HepG2 (cell line): Measurements from ENCODE around the gene PLS1. TPM values are rescaled to one million over a fixed set of nuclear protein-coding genes. Genes with fewer than 3 reads are reported as not detected.

Experiments
- ATAC-seq: fragments of 200-7000 bp; cut with Tn5 transposase; 3 replicates; pipeline ENCODE4 v1.9.1; 2020; ENCODE audit warnings: mild to moderate bottlenecking, moderate library complexity
- BruUV-seq: library from RNA; stranded (reverse); fragments of 400-500 nt; replicated peaks from 2 replicates; lab custom pipeline; 2021; lab: Mats Ljungman, UMichigan
- CTCF ChIA-PET: fragments of 300-600 bp; formaldehyde crosslinking; extraction: SDS; loops from one replicate; lab custom pipeline; 2021; ENCODE audit warnings: low total read pairs, inconsistent platforms, low intra/inter-chr PET ratio; lab: Yijun Ruan, JAX
- POLR2A ChIA-PET: fragments of 350-600 bp; sonication (Branson Sonifier 250); formaldehyde crosslinking; loops from one replicate; lab custom pipeline; 2020; ENCODE audit warnings: antibody characterized with exemption, inconsistent platforms; lab: Yijun Ruan, JAX
- DNase-seq: peaks from one replicate; pipeline ENCODE4 v3.0.0-alpha.2; 2015; ENCODE audit warnings: low spot score
- FAIRE-seq: peaks from 3 replicates; lab custom pipeline; 2011; peaks lifted over from hg19 to GRCh38; lab: Jason Lieb, UNC
- H2AFZ ChIP-seq: one replicate; pipeline ENCODE4 v1.6.1; 2011; ENCODE audit warnings: low read length, inconsistent platforms
- H3K27ac ChIP-seq: fragments of 300-600 bp; 3 replicates; pipeline ENCODE4 v1.8.0; 2011; ENCODE audit warnings: mixed run types, mild to moderate bottlenecking, mixed read lengths, low read length, inconsistent platforms; ENCODE audit not compliant: insufficient read depth; ENCODE audit errors: extremely low read length
- H3K27me3 ChIP-seq, 2 experiments: fragments of 200-600 bp in 1 of 2; 2 replicates in 1 of 2; 3 replicates in 1 of 2; pipeline versions ENCODE4 v1.6.0 to v1.8.0; 2011; ENCODE audit warnings: low read length in 2 of 2, mild to moderate bottlenecking in 2 of 2, moderate library complexity in 2 of 2, inconsistent platforms in 1 of 2; ENCODE audit not compliant: insufficient read depth in 2 of 2, control insufficient read depth in 1 of 2
- H3K36me3 ChIP-seq, 2 experiments: fragments of 200-600 bp in 1 of 2; replicated peaks in 1 of 2; 2 replicates in 1 of 2; 3 replicates in 1 of 2; pipeline versions ENCODE4 v1.5.1 to v1.8.0; 2011; ENCODE audit warnings: low read length in 2 of 2, inconsistent platforms in 1 of 2; ENCODE audit not compliant: insufficient read depth in 2 of 2, control insufficient read depth in 1 of 2
- H3K4me1 ChIP-seq: 2 replicates; pipeline ENCODE4 v1.5.1; 2012; ENCODE audit warnings: low read length, inconsistent platforms; ENCODE audit not compliant: insufficient read depth
- H3K4me2 ChIP-seq: 2 replicates; pipeline ENCODE4 v1.6.0; 2011; ENCODE audit warnings: low read depth, low read length, inconsistent platforms
- H3K4me3 ChIP-seq, 3 experiments: fragments of 200-600 bp in 1 of 3; sonication (generic), shearing (Covaris generic) in 1 of 3; replicated peaks in 1 of 3; 2 replicates each; pipeline ENCODE4 v1.5.1; 2011 to 2016; ENCODE audit warnings: low read length in 3 of 3, inconsistent platforms in 2 of 3, low read depth in 2 of 3, mild to moderate bottlenecking in 2 of 3, control low read depth in 1 of 3, mixed read lengths in 1 of 3; ENCODE audit not compliant: insufficient read depth in 1 of 3
- H3K79me2 ChIP-seq: one replicate; pipeline ENCODE4 v1.6.1; 2011; ENCODE audit warnings: low read length, inconsistent platforms; ENCODE audit not compliant: insufficient read depth
- H3K9ac ChIP-seq: 2 replicates; pipeline ENCODE4 v1.6.0; 2011; ENCODE audit warnings: mild to moderate bottlenecking, low read depth, low read length, inconsistent platforms; ENCODE audit not compliant: insufficient read depth
- H3K9me3 ChIP-seq: 2 replicates; pipeline ENCODE4 v1.5.1; 2012; ENCODE audit warnings: mild to moderate bottlenecking, low read length
- H4K20me1 ChIP-seq: 2 replicates; pipeline ENCODE4 v1.6.0; 2011; ENCODE audit warnings: inconsistent platforms, mild to moderate bottlenecking, low read length, moderate library complexity; ENCODE audit not compliant: insufficient read depth
- ELF3 ChIP-seq: IDR thresholded peaks from 2 replicates; pipeline ENCODE4 v1.6.1; 2016; ENCODE audit warnings: missing genetic modification reagents, missing compliant biosample characterization
- NBN ChIP-seq: fragments of 450-650 bp; conservative IDR thresholded peaks from 2 replicates; pipeline ENCODE4 v1.6.1; 2017
- SMC3 ChIP-seq: IDR thresholded peaks from 2 replicates; pipeline ENCODE4 v1.6.1; 2011; ENCODE audit warnings: low read length, improper control_type of control experiment
- SP5 ChIP-seq: IDR thresholded peaks from 2 replicates; pipeline ENCODE4 v1.6.1; 2016; ENCODE audit warnings: low read depth, borderline replicate concordance
- ZNF414 ChIP-seq: sonication (generic); formaldehyde crosslinking; IDR thresholded peaks from 2 replicates; pipeline ENCODE4 v1.5.0; 2020; ENCODE audit warnings: missing genetic modification reagents
- ZNF569 ChIP-seq: sonication (generic); formaldehyde crosslinking; IDR thresholded peaks from 2 replicates; pipeline ENCODE4 v1.5.0; 2020; ENCODE audit warnings: mild to moderate bottlenecking, missing genetic modification reagents, moderate library complexity, borderline replicate concordance
- ZNF607 ChIP-seq: sonication (generic); formaldehyde crosslinking; IDR thresholded peaks from 2 replicates; pipeline ENCODE4 v1.5.1; 2020; ENCODE audit warnings: missing genetic modification reagents, mild to moderate bottlenecking, borderline replicate concordance
- ZNF766 ChIP-seq: sonication (generic); formaldehyde crosslinking; IDR thresholded peaks from 2 replicates; pipeline ENCODE4 v1.5.0; 2020; ENCODE audit warnings: missing genetic modification reagents, borderline replicate concordance
- WGBS: methylation state at CpG from one replicate; pipeline ENCODE4 v1.1.6; 2017; ENCODE audit warnings: low lambda C conversion rate; 5-methylcytosine and 5-hydroxymethylcytosine counted together
- in situ Hi-C: cut with HindIII; loops from 2 replicates; pipeline ENCODE4 v1.10.0; 2017; ENCODE audit warnings: low pct_unique_long_range_greater_than_20kb; ENCODE audit not compliant: extremely low pct_ligation_motif_present
- intact Hi-C: fragments of 100-400 bp; cut with micrococcal nuclease; formaldehyde crosslinking; loops from one replicate; pipeline ENCODE4 v1.10.0; 2022; ENCODE audit not compliant: unreplicated experiment
- polyA plus RNA-seq, 8 experiments: library from polyadenylated mRNA; depleted of rRNA in 3 of 8; stranded (reverse) in 7 of 8; unstranded in 1 of 8; fragments of >200 nt; fragmentation: Illumina TruSeq in 4 of 8; extraction: Trizol in 4 of 8; gene quantifications; 2 replicates each; pipeline versions ENCODE4 v1.2.1 to v1.2.3, GENCODE V29; 2011 to 2016; ENCODE audit warnings: low read depth in 4 of 8, missing spikeins in 1 of 8, mixed read lengths in 1 of 8; ENCODE audit not compliant: insufficient read depth in 1 of 8
- total RNA-seq, 5 experiments: library from RNA; depleted of rRNA; stranded (reverse); fragments of >200 nt; fragmentation: Illumina TruSeq; extraction: Trizol; gene quantifications; 2 replicates each; pipeline ENCODE4 v1.2.3, GENCODE V29; 2016; ENCODE audit warnings: low read depth in 1 of 5
- TF ChIP-seq, protein P1 (sequence below): sonication (generic); formaldehyde crosslinking; IDR thresholded peaks from 2 replicates; pipeline ENCODE4 v1.9.0; 2022; ENCODE audit warnings: missing genetic modification reagents, mild to moderate bottlenecking, borderline replicate concordance
- TF ChIP-seq, protein P2 (sequence below): sonication (generic); formaldehyde crosslinking; IDR thresholded peaks from 2 replicates; pipeline ENCODE4 v1.8.0; 2022; ENCODE audit warnings: low read depth, missing genetic modification reagents
- TF ChIP-seq, protein P3 (sequence below): sonication (generic); formaldehyde crosslinking; IDR thresholded peaks from 2 replicates; pipeline ENCODE4 v1.5.0; 2020; ENCODE audit warnings: mild to moderate bottlenecking, missing genetic modification reagents

Gene PLS1
- total and polyA plus RNA-seq, 2 of the 13 experiments (the other 11 are each of a cell fraction or from before 2014, with no cell fraction given), result 11.2 to 21.1 TPM

GRCh38 chr3:142636050-142636449 is 39.9 kb downstream of the PLS1 start:
- Histone ChIP-seq H3K9me3 (no peaks in the 10 kb centered on the region), H3K36me3 (no peaks in the 10 kb centered on the region), H3K9ac (no peak overlapping the region), H3K79me2 (no peaks in the 10 kb centered on the region), H3K27ac (no peak overlapping the region), H3K4me2 (no peak overlapping the region), H4K20me1 (no peaks in the 10 kb centered on the region), H2AFZ (no peak overlapping the region), H3K27me3 (no peaks in the 10 kb centered on the region), H3K4me1 (peaks cover 8% of the 10 kb centered on the region; the same call in 1 of the 2 replicates), H3K4me3 (no peak overlapping the region)
- POLR2A ChIA-PET, result no interaction called here
- intact Hi-C loops (no loop called here), in situ Hi-C loops (no loop called here)
- no TSS peak for BruUV-seq
- ATAC-seq, result no peak
- no peak for FAIRE-seq
- no peak for TF ChIP-seq ZNF766 (CRISPR knock-in tag)
- TF ChIP-seq SMC3, result no peak
- TF ChIP-seq NBN, result no peak
- no peak for TF ChIP-seq ZNF569
- no peak for TF ChIP-seq ELF3 (CRISPR knock-in tag)
- no peak for TF ChIP-seq ZNF607
- CTCF ChIA-PET, result no interaction called here
- DNase-seq, result no peak

DNA sequence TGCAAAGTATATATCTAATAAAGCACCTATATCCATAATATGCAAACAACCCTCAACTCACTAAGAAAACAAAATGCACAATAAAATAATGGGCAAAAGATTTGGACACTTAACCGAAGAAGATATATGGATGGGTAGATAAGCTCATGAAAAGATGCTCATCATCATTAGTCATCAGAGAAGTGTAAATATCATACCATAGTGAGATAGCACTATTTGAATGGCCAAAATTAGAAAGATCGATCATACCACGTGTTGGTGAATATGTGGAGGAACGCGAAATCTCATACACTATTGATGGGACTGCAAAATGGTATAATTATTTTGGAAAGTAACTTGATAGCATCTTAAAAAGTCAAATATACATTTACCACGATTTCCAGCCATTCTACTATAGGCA is 40.5 kb downstream of the PLS1 start:
- no peak for ATAC-seq
- no peak for DNase-seq
- CTCF ChIA-PET, result no interaction called here
- WGBS, result 91% methylated on average over 6 of the region's 6 CpGs
- POLR2A ChIA-PET, result no interaction called here
- no peaks in the 10 kb centered on the region for H3K9me3 ChIP-seq
- intact Hi-C loops (no loop called here), in situ Hi-C loops (no loop called here)
- no peak overlapping the region for H3K4me2 ChIP-seq
- H4K20me1 ChIP-seq, result no peaks in the 10 kb centered on the region
- FAIRE-seq, result no peak
- no peaks in the 10 kb centered on the region for H3K36me3 ChIP-seq
- H3K9ac ChIP-seq, result no peak overlapping the region
- no peaks in the 10 kb centered on the region for H3K27me3 ChIP-seq
- no peak overlapping the region for H3K27ac ChIP-seq
- no peak overlapping the region for H2AFZ ChIP-seq
- H3K4me3 ChIP-seq, result no peak overlapping the region
- H3K4me1 ChIP-seq, result peaks cover 8% of the 10 kb centered on the region; the same call in 1 of the 2 replicates
- BruUV-seq, result no TSS peak
- no peaks in the 10 kb centered on the region for H3K79me2 ChIP-seq
- TF ChIP-seq, protein P1, sequence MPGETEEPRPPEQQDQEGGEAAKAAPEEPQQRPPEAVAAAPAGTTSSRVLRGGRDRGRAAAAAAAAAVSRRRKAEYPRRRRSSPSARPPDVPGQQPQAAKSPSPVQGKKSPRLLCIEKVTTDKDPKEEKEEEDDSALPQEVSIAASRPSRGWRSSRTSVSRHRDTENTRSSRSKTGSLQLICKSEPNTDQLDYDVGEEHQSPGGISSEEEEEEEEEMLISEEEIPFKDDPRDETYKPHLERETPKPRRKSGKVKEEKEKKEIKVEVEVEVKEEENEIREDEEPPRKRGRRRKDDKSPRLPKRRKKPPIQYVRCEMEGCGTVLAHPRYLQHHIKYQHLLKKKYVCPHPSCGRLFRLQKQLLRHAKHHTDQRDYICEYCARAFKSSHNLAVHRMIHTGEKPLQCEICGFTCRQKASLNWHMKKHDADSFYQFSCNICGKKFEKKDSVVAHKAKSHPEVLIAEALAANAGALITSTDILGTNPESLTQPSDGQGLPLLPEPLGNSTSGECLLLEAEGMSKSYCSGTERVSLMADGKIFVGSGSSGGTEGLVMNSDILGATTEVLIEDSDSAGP, result no peak
- no peak for TF ChIP-seq ZNF414
- TF ChIP-seq, protein P2, sequence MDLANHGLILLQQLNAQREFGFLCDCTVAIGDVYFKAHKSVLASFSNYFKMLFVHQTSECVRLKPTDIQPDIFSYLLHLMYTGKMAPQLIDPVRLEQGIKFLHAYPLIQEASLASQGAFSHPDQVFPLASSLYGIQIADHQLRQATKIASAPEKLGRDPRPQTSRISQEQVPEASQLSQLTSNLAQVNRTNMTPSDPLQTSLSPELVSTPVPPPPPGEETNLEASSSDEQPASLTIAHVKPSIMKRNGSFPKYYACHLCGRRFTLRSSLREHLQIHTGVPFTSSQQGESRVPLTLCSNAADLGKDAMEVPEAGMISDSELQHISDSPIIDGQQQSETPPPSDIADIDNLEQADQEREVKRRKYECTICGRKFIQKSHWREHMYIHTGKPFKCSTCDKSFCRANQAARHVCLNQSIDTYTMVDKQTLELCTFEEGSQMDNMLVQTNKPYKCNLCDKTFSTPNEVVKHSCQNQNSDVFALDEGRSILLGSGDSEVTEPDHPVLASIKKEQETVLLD, result no peak
- TF ChIP-seq, protein P3, sequence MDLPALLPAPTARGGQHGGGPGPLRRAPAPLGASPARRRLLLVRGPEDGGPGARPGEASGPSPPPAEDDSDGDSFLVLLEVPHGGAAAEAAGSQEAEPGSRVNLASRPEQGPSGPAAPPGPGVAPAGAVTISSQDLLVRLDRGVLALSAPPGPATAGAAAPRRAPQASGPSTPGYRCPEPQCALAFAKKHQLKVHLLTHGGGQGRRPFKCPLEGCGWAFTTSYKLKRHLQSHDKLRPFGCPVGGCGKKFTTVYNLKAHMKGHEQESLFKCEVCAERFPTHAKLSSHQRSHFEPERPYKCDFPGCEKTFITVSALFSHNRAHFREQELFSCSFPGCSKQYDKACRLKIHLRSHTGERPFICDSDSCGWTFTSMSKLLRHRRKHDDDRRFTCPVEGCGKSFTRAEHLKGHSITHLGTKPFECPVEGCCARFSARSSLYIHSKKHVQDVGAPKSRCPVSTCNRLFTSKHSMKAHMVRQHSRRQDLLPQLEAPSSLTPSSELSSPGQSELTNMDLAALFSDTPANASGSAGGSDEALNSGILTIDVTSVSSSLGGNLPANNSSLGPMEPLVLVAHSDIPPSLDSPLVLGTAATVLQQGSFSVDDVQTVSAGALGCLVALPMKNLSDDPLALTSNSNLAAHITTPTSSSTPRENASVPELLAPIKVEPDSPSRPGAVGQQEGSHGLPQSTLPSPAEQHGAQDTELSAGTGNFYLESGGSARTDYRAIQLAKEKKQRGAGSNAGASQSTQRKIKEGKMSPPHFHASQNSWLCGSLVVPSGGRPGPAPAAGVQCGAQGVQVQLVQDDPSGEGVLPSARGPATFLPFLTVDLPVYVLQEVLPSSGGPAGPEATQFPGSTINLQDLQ (CRISPR knock-in tag), result no peak
- TF ChIP-seq SP5 (CRISPR knock-in tag), result no peak
